Vagina (tissue), 2 donors: ENCODE measurements around the gene TBC1D8. TPM values are rescaled to one million over a fixed set of nuclear protein-coding genes. Genes with fewer than 3 reads are reported as not detected.

Experiments used
- DNase-seq, 2 donors: peaks; one replicate each; pipeline ENCODE4 v3.0.0-alpha.2; 2017; ENCODE audit errors: extremely low spot score in 2 of 2
- H3K27ac ChIP-seq: fragments of 200-600 bp; sonication (generic); one replicate; pipeline ENCODE4 v1.5.1; 2019
- H3K27me3 ChIP-seq: fragments of 200-600 bp; sonication (generic); one replicate; pipeline ENCODE4 v1.5.1; 2019
- H3K36me3 ChIP-seq, 2 donors: fragments of 200-600 bp; sonication (generic); one replicate each; pipeline ENCODE4 v1.5.1; 2017 to 2019
- H3K4me1 ChIP-seq: fragments of 200-600 bp; sonication (generic); one replicate; pipeline ENCODE4 v1.5.1; 2019
- H3K4me3 ChIP-seq, 2 donors: fragments of 200-600 bp; sonication (generic); 1 replicate in 1 of 2; 2 replicates in 1 of 2; pipeline ENCODE4 v1.5.1; 2016 to 2019
- H3K9me3 ChIP-seq: fragments of 200-600 bp; sonication (generic); one replicate; pipeline ENCODE4 v1.5.1; 2019
- POLR2A ChIP-seq, 2 donors: fragments of 450-650 bp; IDR thresholded peaks; one replicate each; pipeline ENCODE4 v1.6.1; 2017; ENCODE audit warnings: antibody characterized with exemption in 2 of 2, mild to moderate bottlenecking in 2 of 2, moderate library complexity in 2 of 2
- POLR2AphosphoS5 ChIP-seq, 2 donors: sonication (generic); formaldehyde crosslinking; IDR thresholded peaks; one replicate each; pipeline ENCODE4 v1.9.0; 2017; ENCODE audit warnings: antibody characterized with exemption in 2 of 2, mild to moderate bottlenecking in 2 of 2, low read depth in 1 of 2; ENCODE audit not compliant: insufficient read depth in 1 of 2
- intact Hi-C: fragments of 100-400 bp; cut with DNase I; formaldehyde crosslinking; loops from one replicate; pipeline ENCODE4 v1.15.1; 2023
- total RNA-seq: library from RNA; depleted of rRNA; stranded (reverse); fragments of >200 nt; gene quantifications from one replicate; pipeline ENCODE4 v1.2.3, GENCODE V29; 2016
- TF ChIP-seq, protein P1 (sequence below), 3 experiments: fragments of 450-650 bp in 2 of 3; fragments of 200-600 bp in 1 of 3; sonication (generic) in 1 of 3; IDR thresholded peaks; one replicate each; pipeline ENCODE4 v1.5.1; 2017 to 2019; ENCODE audit warnings: antibody characterized with exemption in 3 of 3, mild to moderate bottlenecking in 2 of 3, moderate library complexity in 2 of 3

Gene TBC1D8
- total RNA-seq, 1 donor from 2014 or later: 72.2 TPM

DNA sequence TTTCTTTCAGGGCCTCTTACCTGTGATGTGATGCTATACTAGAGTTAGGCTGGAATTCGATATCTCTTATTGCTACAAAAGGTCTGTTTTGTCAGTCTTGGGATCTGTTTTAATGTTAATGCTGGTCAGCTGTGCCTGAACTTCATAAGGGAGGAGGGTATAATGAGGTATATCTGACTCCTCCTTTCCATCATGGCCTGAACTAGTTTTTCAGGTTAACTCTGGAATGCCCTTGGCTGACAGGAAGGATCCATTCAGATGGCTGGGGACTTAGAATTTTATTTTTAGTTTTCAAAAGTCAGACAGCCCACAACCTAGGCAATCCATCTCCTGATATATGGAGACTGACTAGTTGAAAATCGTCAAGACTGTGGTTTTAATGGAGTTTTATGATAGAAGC lies 35.9 kb upstream of the TBC1D8 start:
- no peaks in the 10 kb centered on the region for H3K27me3 ChIP-seq
- no peak for DNase-seq
- H3K4me1 ChIP-seq: peaks cover 10% of the 10 kb centered on the region
- TF ChIP-seq POLR2AphosphoS5 (IDR thresholded peaks at IDR 0.05; ENCODE audit: insufficient read depth in 1 of 2, low read depth in 1 of 2) (no peak), POLR2A (IDR thresholded peaks at IDR 0.05) (no peak)
- TF ChIP-seq, protein P1, sequence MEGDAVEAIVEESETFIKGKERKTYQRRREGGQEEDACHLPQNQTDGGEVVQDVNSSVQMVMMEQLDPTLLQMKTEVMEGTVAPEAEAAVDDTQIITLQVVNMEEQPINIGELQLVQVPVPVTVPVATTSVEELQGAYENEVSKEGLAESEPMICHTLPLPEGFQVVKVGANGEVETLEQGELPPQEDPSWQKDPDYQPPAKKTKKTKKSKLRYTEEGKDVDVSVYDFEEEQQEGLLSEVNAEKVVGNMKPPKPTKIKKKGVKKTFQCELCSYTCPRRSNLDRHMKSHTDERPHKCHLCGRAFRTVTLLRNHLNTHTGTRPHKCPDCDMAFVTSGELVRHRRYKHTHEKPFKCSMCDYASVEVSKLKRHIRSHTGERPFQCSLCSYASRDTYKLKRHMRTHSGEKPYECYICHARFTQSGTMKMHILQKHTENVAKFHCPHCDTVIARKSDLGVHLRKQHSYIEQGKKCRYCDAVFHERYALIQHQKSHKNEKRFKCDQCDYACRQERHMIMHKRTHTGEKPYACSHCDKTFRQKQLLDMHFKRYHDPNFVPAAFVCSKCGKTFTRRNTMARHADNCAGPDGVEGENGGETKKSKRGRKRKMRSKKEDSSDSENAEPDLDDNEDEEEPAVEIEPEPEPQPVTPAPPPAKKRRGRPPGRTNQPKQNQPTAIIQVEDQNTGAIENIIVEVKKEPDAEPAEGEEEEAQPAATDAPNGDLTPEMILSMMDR (IDR thresholded peaks at IDR 0.05): no peak
- no peak overlapping the region for H3K27ac ChIP-seq
- no peaks in the 10 kb centered on the region for H3K9me3 ChIP-seq
- intact Hi-C loops: no loop called here
- H3K36me3 ChIP-seq: no peaks in the 10 kb centered on the region
- H3K4me3 ChIP-seq: no peak overlapping the region

DNA sequence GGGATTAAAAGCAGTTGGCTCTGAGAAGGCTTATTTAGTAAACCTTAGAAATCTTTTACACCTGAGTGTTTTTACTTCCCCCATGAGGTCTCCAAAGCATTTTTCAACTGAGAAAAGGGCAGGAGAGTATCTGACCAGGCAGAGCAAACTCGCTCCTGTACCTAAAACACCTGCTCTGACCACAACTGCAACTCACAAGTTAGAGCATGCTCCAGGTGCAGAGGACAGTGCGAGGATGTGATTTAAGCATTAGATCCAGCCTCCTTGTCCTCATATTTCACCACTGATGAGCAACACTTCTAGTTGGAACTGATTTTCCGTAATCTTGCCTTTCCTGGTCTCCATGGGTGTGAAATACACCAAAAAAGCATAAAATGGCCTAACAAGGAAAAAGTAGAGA lies 34.5 kb upstream of the TBC1D8 start:
- Histone ChIP-seq H3K27ac (no peak overlapping the region), H3K36me3 (no peaks in the 10 kb centered on the region), H3K4me3 (no peak overlapping the region), H3K4me1 (peaks cover 1% of the 10 kb centered on the region), H3K9me3 (no peaks in the 10 kb centered on the region), H3K27me3 (no peaks in the 10 kb centered on the region)
- no peak for DNase-seq
- intact Hi-C loops: no loop called here
- TF ChIP-seq POLR2AphosphoS5 (IDR thresholded peaks at IDR 0.05; ENCODE audit: insufficient read depth in 1 of 2, low read depth in 1 of 2) (no peak), POLR2A (IDR thresholded peaks at IDR 0.05) (no peak)
- TF ChIP-seq, protein P1 (IDR thresholded peaks at IDR 0.05): no peak

DNA sequence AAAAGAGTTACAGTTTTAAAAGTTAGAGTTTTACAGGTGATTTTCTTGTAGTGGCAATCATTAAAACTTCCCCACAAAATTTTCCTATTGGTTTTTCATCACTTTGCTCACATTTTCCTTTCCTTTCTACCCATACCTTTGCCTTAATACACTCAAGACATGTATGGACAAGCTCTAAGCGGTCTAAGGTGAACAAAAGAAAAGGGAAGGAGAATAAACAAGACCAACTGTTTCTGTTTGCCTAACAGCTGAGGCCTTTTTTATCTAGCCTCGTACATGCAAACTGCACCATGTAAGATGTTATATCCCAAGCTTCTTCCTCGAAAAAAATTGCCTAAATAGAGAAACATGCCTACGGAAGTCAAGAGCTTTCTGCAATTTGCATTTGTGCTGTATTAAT lies 33.9 kb upstream of the TBC1D8 start:
- intact Hi-C loops: no loop called here
- no peaks in the 10 kb centered on the region for H3K9me3 ChIP-seq
- TF ChIP-seq POLR2A (IDR thresholded peaks at IDR 0.05) (no peak), POLR2AphosphoS5 (IDR thresholded peaks at IDR 0.05; ENCODE audit: insufficient read depth in 1 of 2, low read depth in 1 of 2) (no peak)
- TF ChIP-seq, protein P1 (IDR thresholded peaks at IDR 0.05): no peak
- no peaks in the 10 kb centered on the region for H3K4me1 ChIP-seq
- H3K36me3 ChIP-seq: no peaks in the 10 kb centered on the region
- no peak overlapping the region for H3K4me3 ChIP-seq
- no peaks in the 10 kb centered on the region for H3K27me3 ChIP-seq
- no peak overlapping the region for H3K27ac ChIP-seq
- no peak for DNase-seq

DNA sequence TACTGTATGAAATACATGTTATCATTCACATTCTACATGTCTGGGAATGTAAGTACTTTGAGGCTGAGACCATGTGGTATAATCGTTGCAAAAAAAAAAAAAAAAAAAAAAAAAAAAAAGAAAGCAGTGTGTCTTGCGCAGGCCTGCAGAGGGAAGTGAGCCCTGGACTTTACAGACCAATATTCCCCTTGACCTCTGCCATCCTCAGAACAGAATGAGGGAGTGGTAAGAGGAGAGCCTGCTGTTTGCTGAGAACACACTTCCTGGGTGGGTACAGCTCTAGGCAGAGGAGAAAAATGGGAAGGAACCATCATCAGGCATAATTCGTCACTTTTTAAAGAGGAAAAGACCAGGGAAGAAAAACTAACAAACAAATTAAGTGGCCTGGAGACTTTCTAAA lies 28.8 kb upstream of the TBC1D8 start:
- Histone ChIP-seq H3K27ac (no peak overlapping the region), H3K27me3 (no peaks in the 10 kb centered on the region), H3K9me3 (no peaks in the 10 kb centered on the region), H3K4me3 (no peak overlapping the region), H3K4me1 (peaks cover 18% of the 10 kb centered on the region), H3K36me3 (no peaks in the 10 kb centered on the region)
- intact Hi-C loops: loop anchor here (2.0 kb wide), 1 partner anchor 15 kb away; no protein-coding TSS in a partner anchor
- TF ChIP-seq POLR2AphosphoS5 (IDR thresholded peaks at IDR 0.05; ENCODE audit: insufficient read depth in 1 of 2, low read depth in 1 of 2) (no peak), POLR2A (IDR thresholded peaks at IDR 0.05) (no peak)
- TF ChIP-seq, protein P1 (IDR thresholded peaks at IDR 0.05): no peak
- DNase-seq: no peak

DNA sequence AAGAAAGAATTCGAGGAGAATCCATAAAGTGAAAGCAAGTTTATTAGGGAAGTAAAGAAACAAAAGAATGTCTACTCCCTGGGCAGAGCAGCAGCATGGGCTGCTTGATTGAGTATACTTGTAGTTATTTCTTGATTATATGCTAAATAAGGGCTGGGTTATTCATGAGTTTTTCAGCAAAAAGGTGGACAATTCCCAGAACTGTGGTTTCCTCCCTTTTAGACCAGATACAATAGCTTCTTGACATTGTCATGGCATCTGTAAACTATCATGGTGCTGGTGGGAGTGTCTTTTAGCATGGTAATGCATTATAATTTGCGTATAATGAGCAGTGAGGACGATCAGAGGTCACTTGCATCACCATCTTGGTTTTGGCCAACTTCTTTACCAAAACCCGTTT lies 25.6 kb upstream of the TBC1D8 start:
- no peak overlapping the region for H3K4me3 ChIP-seq
- DNase-seq: no peak
- no peak overlapping the region for H3K27ac ChIP-seq
- H3K36me3 ChIP-seq: no peaks in the 10 kb centered on the region
- TF ChIP-seq POLR2AphosphoS5 (IDR thresholded peaks at IDR 0.05; ENCODE audit: insufficient read depth in 1 of 2, low read depth in 1 of 2) (no peak), POLR2A (IDR thresholded peaks at IDR 0.05) (no peak)
- TF ChIP-seq, protein P1 (IDR thresholded peaks at IDR 0.05): no peak
- intact Hi-C loops: no loop called here
- no peaks in the 10 kb centered on the region for H3K9me3 ChIP-seq
- H3K27me3 ChIP-seq: no peaks in the 10 kb centered on the region
- peaks cover 18% of the 10 kb centered on the region for H3K4me1 ChIP-seq
